HepG2 (cell line): ENCODE measurements around the gene OR5K4. TPM values are rescaled to one million over a fixed set of nuclear protein-coding genes. Genes with fewer than 3 reads are reported as not detected.

Experiments used
- ATAC-seq: fragments of 200-7000 bp; cut with Tn5 transposase; 3 replicates; pipeline ENCODE4 v1.9.1; 2020; ENCODE audit warnings: mild to moderate bottlenecking, moderate library complexity
- BruUV-seq: library from RNA; stranded (reverse); fragments of 400-500 nt; replicated peaks from 2 replicates; lab custom pipeline; 2021; lab: Mats Ljungman, UMichigan
- CTCF ChIA-PET: fragments of 300-600 bp; formaldehyde crosslinking; extraction: SDS; loops from one replicate; lab custom pipeline; 2021; ENCODE audit warnings: low total read pairs, inconsistent platforms, low intra/inter-chr PET ratio; lab: Yijun Ruan, JAX
- POLR2A ChIA-PET: fragments of 350-600 bp; sonication (Branson Sonifier 250); formaldehyde crosslinking; loops from one replicate; lab custom pipeline; 2020; ENCODE audit warnings: antibody characterized with exemption, inconsistent platforms; lab: Yijun Ruan, JAX
- DNase-seq: peaks from one replicate; pipeline ENCODE4 v3.0.0-alpha.2; 2015; ENCODE audit warnings: low spot score
- FAIRE-seq: peaks from 3 replicates; lab custom pipeline; 2011; peaks lifted over from hg19 to GRCh38; lab: Jason Lieb, UNC
- H2AFZ ChIP-seq: one replicate; pipeline ENCODE4 v1.6.1; 2011; ENCODE audit warnings: low read length, inconsistent platforms
- H3K27ac ChIP-seq: fragments of 300-600 bp; 3 replicates; pipeline ENCODE4 v1.8.0; 2011; ENCODE audit warnings: mixed run types, mild to moderate bottlenecking, mixed read lengths, low read length, inconsistent platforms; ENCODE audit not compliant: insufficient read depth; ENCODE audit errors: extremely low read length
- H3K27me3 ChIP-seq, 2 experiments: fragments of 200-600 bp in 1 of 2; 2 replicates in 1 of 2; 3 replicates in 1 of 2; pipeline versions ENCODE4 v1.6.0 to v1.8.0; 2011; ENCODE audit warnings: low read length in 2 of 2, mild to moderate bottlenecking in 2 of 2, moderate library complexity in 2 of 2, inconsistent platforms in 1 of 2; ENCODE audit not compliant: insufficient read depth in 2 of 2, control insufficient read depth in 1 of 2
- H3K36me3 ChIP-seq, 2 experiments: fragments of 200-600 bp in 1 of 2; replicated peaks in 1 of 2; 2 replicates in 1 of 2; 3 replicates in 1 of 2; pipeline versions ENCODE4 v1.5.1 to v1.8.0; 2011; ENCODE audit warnings: low read length in 2 of 2, inconsistent platforms in 1 of 2; ENCODE audit not compliant: insufficient read depth in 2 of 2, control insufficient read depth in 1 of 2
- H3K4me1 ChIP-seq: 2 replicates; pipeline ENCODE4 v1.5.1; 2012; ENCODE audit warnings: low read length, inconsistent platforms; ENCODE audit not compliant: insufficient read depth
- H3K4me2 ChIP-seq: 2 replicates; pipeline ENCODE4 v1.6.0; 2011; ENCODE audit warnings: low read depth, low read length, inconsistent platforms
- H3K4me3 ChIP-seq, 3 experiments: fragments of 200-600 bp in 1 of 3; sonication (generic), shearing (Covaris generic) in 1 of 3; replicated peaks in 1 of 3; 2 replicates each; pipeline ENCODE4 v1.5.1; 2011 to 2016; ENCODE audit warnings: low read length in 3 of 3, inconsistent platforms in 2 of 3, low read depth in 2 of 3, mild to moderate bottlenecking in 2 of 3, control low read depth in 1 of 3, mixed read lengths in 1 of 3; ENCODE audit not compliant: insufficient read depth in 1 of 3
- H3K79me2 ChIP-seq: one replicate; pipeline ENCODE4 v1.6.1; 2011; ENCODE audit warnings: low read length, inconsistent platforms; ENCODE audit not compliant: insufficient read depth
- H3K9ac ChIP-seq: 2 replicates; pipeline ENCODE4 v1.6.0; 2011; ENCODE audit warnings: mild to moderate bottlenecking, low read depth, low read length, inconsistent platforms; ENCODE audit not compliant: insufficient read depth
- H3K9me3 ChIP-seq: 2 replicates; pipeline ENCODE4 v1.5.1; 2012; ENCODE audit warnings: mild to moderate bottlenecking, low read length
- H4K20me1 ChIP-seq: 2 replicates; pipeline ENCODE4 v1.6.0; 2011; ENCODE audit warnings: inconsistent platforms, mild to moderate bottlenecking, low read length, moderate library complexity; ENCODE audit not compliant: insufficient read depth
- ARID2 ChIP-seq: sonication (generic); formaldehyde crosslinking; IDR thresholded peaks from 2 replicates; pipeline ENCODE4 v1.8.1; 2022; ENCODE audit warnings: mild to moderate bottlenecking, missing genetic modification reagents, borderline replicate concordance
- CTCF ChIP-seq: sonication (generic); formaldehyde crosslinking; IDR thresholded peaks from 2 replicates; pipeline ENCODE4 v1.5.0; 2020; ENCODE audit warnings: mild to moderate bottlenecking, missing genetic modification reagents, moderate library complexity
- DMAP1 ChIP-seq: IDR thresholded peaks from 2 replicates; pipeline ENCODE4 v1.6.1; 2016
- EEA1 ChIP-seq: sonication (generic); formaldehyde crosslinking; IDR thresholded peaks from 2 replicates; pipeline ENCODE4 v1.5.1; 2020; ENCODE audit warnings: mild to moderate bottlenecking, missing genetic modification reagents, borderline replicate concordance
- FIP1L1 ChIP-seq: fragments of 200-400 bp; formaldehyde crosslinking; IDR thresholded peaks from 2 replicates; pipeline ENCODE4 v1.6.1; 2018; ENCODE audit warnings: low read depth, mild to moderate bottlenecking, low read length, moderate library complexity, borderline replicate concordance; ENCODE audit not compliant: insufficient read depth
- GTF2F1 ChIP-seq: fragments of 150-350 bp; IDR thresholded peaks from 2 replicates; pipeline ENCODE4 v1.6.1; 2014; ENCODE audit warnings: low read length
- KDM2A ChIP-seq: sonication (generic); formaldehyde crosslinking; IDR thresholded peaks from 2 replicates; pipeline ENCODE4 v1.4.0; 2020; ENCODE audit warnings: low read depth, missing genetic modification reagents, borderline replicate concordance
- KLF16 ChIP-seq, 2 experiments: sonication (generic) in 1 of 2; formaldehyde crosslinking in 1 of 2; IDR thresholded peaks; 2 replicates each; pipeline versions ENCODE4 v1.6.1 to v1.8.0; 2016 to 2023; ENCODE audit warnings: missing genetic modification reagents in 2 of 2, missing compliant biosample characterization in 1 of 2
- MEIS2 ChIP-seq: sonication (generic); formaldehyde crosslinking; IDR thresholded peaks from 2 replicates; pipeline ENCODE4 v1.9.0; 2021; ENCODE audit warnings: mild to moderate bottlenecking, missing genetic modification reagents
- NFE2 ChIP-seq: sonication (generic); formaldehyde crosslinking; IDR thresholded peaks from 2 replicates; pipeline ENCODE4 v1.4.0; 2020; ENCODE audit warnings: missing genetic modification reagents
- RARG ChIP-seq: sonication (generic); formaldehyde crosslinking; IDR thresholded peaks from 2 replicates; pipeline ENCODE4 v1.4.0; 2020; ENCODE audit warnings: low read depth, mild to moderate bottlenecking, missing genetic modification reagents
- RBM22 ChIP-seq: fragments of 200-400 bp; formaldehyde crosslinking; optimal IDR thresholded peaks from 2 replicates; pipeline ENCODE3; 2017; ENCODE audit warnings: mild to moderate bottlenecking, low read length, moderate library complexity
- RXRB ChIP-seq: IDR thresholded peaks from 2 replicates; pipeline ENCODE4 v1.6.1; 2016; ENCODE audit warnings: borderline replicate concordance, missing genetic modification reagents, missing compliant biosample characterization
- SCMH1 ChIP-seq: sonication (generic); formaldehyde crosslinking; IDR thresholded peaks from 2 replicates; pipeline ENCODE4 v1.9.0; 2021; ENCODE audit warnings: missing genetic modification reagents, mild to moderate bottlenecking, borderline replicate concordance
- U2AF2 ChIP-seq: fragments of 200-400 bp; formaldehyde crosslinking; IDR thresholded peaks from 2 replicates; pipeline ENCODE4 v1.6.1; 2017; ENCODE audit warnings: low read depth, mild to moderate bottlenecking, low read length
- ZKSCAN8 ChIP-seq: IDR thresholded peaks from 2 replicates; pipeline ENCODE4 v1.6.1; 2016; ENCODE audit warnings: borderline replicate concordance, missing genetic modification reagents, missing compliant biosample characterization
- ZMAT3 ChIP-seq: sonication (generic); formaldehyde crosslinking; conservative IDR thresholded peaks from 2 replicates; pipeline ENCODE4 v1.7.0; 2021; ENCODE audit warnings: missing genetic modification reagents
- ZNF234 ChIP-seq: sonication (generic); formaldehyde crosslinking; conservative IDR thresholded peaks from 2 replicates; pipeline ENCODE4 v1.5.1; 2020; ENCODE audit warnings: mild to moderate bottlenecking, missing genetic modification reagents
- ZNF792 ChIP-seq: IDR thresholded peaks from 2 replicates; pipeline ENCODE4 v1.6.1; 2016
- WGBS: methylation state at CpG from one replicate; pipeline ENCODE4 v1.1.6; 2017; ENCODE audit warnings: low lambda C conversion rate; 5-methylcytosine and 5-hydroxymethylcytosine counted together
- in situ Hi-C: cut with HindIII; loops from 2 replicates; pipeline ENCODE4 v1.10.0; 2017; ENCODE audit warnings: low pct_unique_long_range_greater_than_20kb; ENCODE audit not compliant: extremely low pct_ligation_motif_present
- intact Hi-C: fragments of 100-400 bp; cut with micrococcal nuclease; formaldehyde crosslinking; loops from one replicate; pipeline ENCODE4 v1.10.0; 2022; ENCODE audit not compliant: unreplicated experiment
- polyA plus RNA-seq, 8 experiments: library from polyadenylated mRNA; depleted of rRNA in 3 of 8; stranded (reverse) in 7 of 8; unstranded in 1 of 8; fragments of >200 nt; fragmentation: Illumina TruSeq in 4 of 8; extraction: Trizol in 4 of 8; gene quantifications; 2 replicates each; pipeline versions ENCODE4 v1.2.1 to v1.2.3, GENCODE V29; 2011 to 2016; ENCODE audit warnings: low read depth in 4 of 8, missing spikeins in 1 of 8, mixed read lengths in 1 of 8; ENCODE audit not compliant: insufficient read depth in 1 of 8
- total RNA-seq, 5 experiments: library from RNA; depleted of rRNA; stranded (reverse); fragments of >200 nt; fragmentation: Illumina TruSeq; extraction: Trizol; gene quantifications; 2 replicates each; pipeline ENCODE4 v1.2.3, GENCODE V29; 2016; ENCODE audit warnings: low read depth in 1 of 5
- TF ChIP-seq, protein P1 (sequence below): sonication (generic); formaldehyde crosslinking; IDR thresholded peaks from 2 replicates; pipeline ENCODE4 v1.4.0; 2020; ENCODE audit warnings: mild to moderate bottlenecking, missing genetic modification reagents
- TF ChIP-seq, protein P2 (sequence below): sonication (generic); formaldehyde crosslinking; IDR thresholded peaks from 2 replicates; pipeline ENCODE4 v1.8.1; 2023; ENCODE audit warnings: missing genetic modification reagents, inconsistent platforms, borderline replicate concordance

Gene OR5K4
- total and polyA plus RNA-seq, 2 of the 13 experiments (the other 11 are each of a cell fraction or from before 2014, with no cell fraction given), result not detected

DNA sequence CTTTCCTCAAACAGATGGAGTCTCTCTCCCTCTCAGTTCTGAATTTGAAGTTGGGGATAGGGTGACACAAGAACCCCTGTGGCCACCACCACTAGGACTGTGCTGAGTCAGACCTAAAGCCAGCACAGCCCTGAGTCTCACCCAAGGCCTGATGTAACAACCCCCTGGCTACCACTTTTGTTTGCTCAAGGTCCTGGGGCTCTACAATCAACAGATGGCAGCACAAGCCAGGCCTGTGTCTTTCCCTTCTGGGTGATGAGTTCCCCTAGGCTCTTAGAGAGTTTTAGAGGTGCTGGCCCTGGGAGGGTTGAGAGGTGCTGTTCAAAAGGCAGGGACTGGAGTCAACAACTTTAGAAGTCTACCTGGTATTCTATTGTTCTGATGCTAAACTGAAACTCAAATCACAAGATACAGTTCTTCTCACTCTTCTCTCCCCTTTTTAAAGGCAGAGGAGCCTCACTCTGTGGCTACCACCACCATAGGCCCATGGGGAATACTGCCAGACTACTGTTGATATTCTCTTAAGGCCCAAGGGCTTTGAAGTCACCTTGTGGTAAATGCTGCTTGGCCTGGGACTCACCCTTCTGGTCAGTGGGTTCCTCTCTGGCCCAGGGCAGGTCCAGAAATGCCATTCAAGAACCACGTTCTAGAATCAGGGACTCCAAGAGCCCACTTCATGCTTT lies 6.5 kb downstream of the OR5K4 start (continued):
- TF ChIP-seq FIP1L1, result no peak
- peak; percentile 67 for TF ChIP-seq CTCF (CRISPR knock-in tag)
- TF ChIP-seq EEA1 (CRISPR knock-in tag), result no peak

- TF ChIP-seq, protein P1, sequence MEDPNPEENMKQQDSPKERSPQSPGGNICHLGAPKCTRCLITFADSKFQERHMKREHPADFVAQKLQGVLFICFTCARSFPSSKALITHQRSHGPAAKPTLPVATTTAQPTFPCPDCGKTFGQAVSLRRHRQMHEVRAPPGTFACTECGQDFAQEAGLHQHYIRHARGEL, result no peak
- TF ChIP-seq ZKSCAN8 (CRISPR knock-in tag) (no peak), KLF16 (CRISPR knock-in tag; IDR thresholded peaks at IDR 0.05) (no peak), ARID2 (CRISPR knock-in tag) (no peak), MEIS2 (no peak), RBM22 (no peak), ZNF792 (CRISPR knock-in tag) (no peak), RARG (CRISPR knock-in tag) (no peak), GTF2F1 (no peak), ZMAT3 (CRISPR knock-in tag) (no peak), DMAP1 (no peak), ZNF234 (no peak), U2AF2 (no peak), NFE2 (CRISPR knock-in tag) (no peak), SCMH1 (CRISPR knock-in tag) (no peak), KDM2A (no peak), RXRB (no peak)
- TF ChIP-seq, protein P2, sequence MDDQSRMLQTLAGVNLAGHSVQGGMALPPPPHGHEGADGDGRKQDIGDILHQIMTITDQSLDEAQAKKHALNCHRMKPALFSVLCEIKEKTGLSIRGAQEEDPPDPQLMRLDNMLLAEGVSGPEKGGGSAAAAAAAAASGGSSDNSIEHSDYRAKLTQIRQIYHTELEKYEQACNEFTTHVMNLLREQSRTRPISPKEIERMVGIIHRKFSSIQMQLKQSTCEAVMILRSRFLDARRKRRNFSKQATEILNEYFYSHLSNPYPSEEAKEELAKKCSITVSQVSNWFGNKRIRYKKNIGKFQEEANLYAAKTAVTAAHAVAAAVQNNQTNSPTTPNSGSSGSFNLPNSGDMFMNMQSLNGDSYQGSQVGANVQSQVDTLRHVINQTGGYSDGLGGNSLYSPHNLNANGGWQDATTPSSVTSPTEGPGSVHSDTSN (CRISPR knock-in tag), result no peak
- TF ChIP-seq, all 625 proteins: peak for 0
- intact Hi-C loops (loop anchor here (2.0 to 5.0 kb wide), 2 partner anchors 212 to 232 kb away; partner anchors contain the start of gene CPOX), in situ Hi-C loops (no loop called here)
- DNase-seq (no peak), ATAC-seq (no peak), FAIRE-seq (no peak)
- H3K36me3 ChIP-seq, result no peaks in the 10 kb centered on the region
- no TSS peak for BruUV-seq
- H3K27ac ChIP-seq, result no peak overlapping the region
- CTCF ChIA-PET, result no interaction called here
- no peak overlapping the region for H3K9ac ChIP-seq
- H3K4me2 ChIP-seq, result no peak overlapping the region
- H3K9me3 ChIP-seq, result peaks cover 6% of the 10 kb centered on the region; the same call in 1 of the 2 replicates
- no peaks in the 10 kb centered on the region for H4K20me1 ChIP-seq
- H2AFZ ChIP-seq, result no peak overlapping the region
- 73% methylated on average over 3 of the region's 3 CpGs for WGBS
- no peak overlapping the region for H3K4me3 ChIP-seq
- no peaks in the 10 kb centered on the region; a peak in 1 of 5 replicates for H3K27me3 ChIP-seq
- POLR2A ChIA-PET, result no interaction called here
- no peaks in the 10 kb centered on the region for H3K4me1 ChIP-seq
- H3K79me2 ChIP-seq, result no peaks in the 10 kb centered on the region
These were observed 7.0 kb downstream of the OR5K4 start for GRCh38 chr3:98360681-98361080.
